SK-N-SH (cell line): ENCODE measurements around the gene PRKN. TPM values are rescaled to one million over a fixed set of nuclear protein-coding genes. Genes with fewer than 3 reads are reported as not detected.

Source experiments
- CTCF ChIA-PET: fragments of 300-600, 350-600 bp; formaldehyde crosslinking; extraction: SDS; loops from one replicate; lab custom pipeline; 2021; lab: Yijun Ruan, JAX
- POLR2A ChIA-PET: fragments of 350-600 bp; sonication (Branson Sonifier 250); formaldehyde crosslinking; extraction: SDS; loops from one replicate; lab custom pipeline; 2020; ENCODE audit warnings: antibody characterized with exemption, inconsistent platforms; lab: Yijun Ruan, JAX
- DNase-seq: peaks from one replicate; pipeline ENCODE4 v3.0.0; 2012
- H2AFZ ChIP-seq: fragments of 200-600 bp; sonication (generic); 2 replicates; pipeline ENCODE4 v1.8.1; 2016; ENCODE audit warnings: antibody characterized with exemption, mild to moderate bottlenecking, low read depth
- H3F3A ChIP-seq: fragments of 200-600 bp; sonication (generic); replicated peaks from 2 replicates; pipeline ENCODE3; 2016; ENCODE audit warnings: antibody characterized with exemption, mild to moderate bottlenecking; ENCODE audit not compliant: insufficient read depth
- H3K27ac ChIP-seq, 2 experiments: fragments of 200-500 bp in 1 of 2; fragments of 200-600 bp in 1 of 2; sonication (Bioruptor generic) in 1 of 2; sonication (generic), shearing (Covaris generic) in 1 of 2; 2 replicates each; pipeline versions ENCODE4 v1.5.1 to v1.6.1; 2014 to 2016; ENCODE audit warnings: low read depth in 2 of 2, inconsistent platforms in 1 of 2, low read length in 1 of 2, mild to moderate bottlenecking in 1 of 2, mixed read lengths in 1 of 2
- H3K27me3 ChIP-seq: fragments of 200-600 bp; sonication (generic), shearing (Covaris generic); 2 replicates; pipeline ENCODE4 v1.6.1; 2016; ENCODE audit warnings: mixed run types; ENCODE audit not compliant: insufficient read depth
- H3K36me3 ChIP-seq, 2 experiments: fragments of 200-500 bp in 1 of 2; fragments of 200-600 bp in 1 of 2; sonication (Bioruptor generic) in 1 of 2; sonication (generic) in 1 of 2; replicated peaks in 1 of 2; 2 replicates each; pipeline versions ENCODE3 to v1.5.1; 2014 to 2016; ENCODE audit warnings: low read length in 1 of 2, mild to moderate bottlenecking in 1 of 2; ENCODE audit not compliant: insufficient read depth in 2 of 2, control insufficient read depth in 1 of 2
- H3K4me1 ChIP-seq, 2 experiments: fragments of 200-500 bp in 1 of 2; fragments of 200-600 bp in 1 of 2; sonication (Bioruptor generic) in 1 of 2; sonication (generic), shearing (Covaris generic) in 1 of 2; 2 replicates each; pipeline versions ENCODE4 v1.5.1 to v1.6.1; 2014 to 2016; ENCODE audit warnings: low read depth in 1 of 2, low read length in 1 of 2, mixed run types in 1 of 2; ENCODE audit not compliant: insufficient read depth in 2 of 2, control insufficient read depth in 1 of 2
- H3K4me2 ChIP-seq: fragments of 200-600 bp; sonication (generic), shearing (Covaris generic); 2 replicates; pipeline ENCODE4 v1.6.1; 2017; ENCODE audit warnings: mixed run types
- H3K4me3 ChIP-seq, 2 experiments: fragments of 200-500 bp in 1 of 2; fragments of 200-600 bp in 1 of 2; sonication (Bioruptor generic) in 1 of 2; sonication (generic), shearing (Covaris generic) in 1 of 2; 2 replicates each; pipeline versions ENCODE4 v1.5.1 to v1.8.1; 2014 to 2016; ENCODE audit warnings: low read depth in 2 of 2, inconsistent platforms in 1 of 2, low read length in 1 of 2, mild to moderate bottlenecking in 1 of 2, mixed read lengths in 1 of 2, moderate library complexity in 1 of 2
- H3K79me2 ChIP-seq: fragments of 200-600 bp; sonication (generic); 2 replicates; pipeline ENCODE4 v1.8.1; 2017; ENCODE audit warnings: mild to moderate bottlenecking; ENCODE audit not compliant: insufficient read depth
- H3K9ac ChIP-seq: fragments of 200-600 bp; sonication (generic); 2 replicates; pipeline ENCODE4 v1.6.1; 2017; ENCODE audit warnings: mixed run types
- H3K9me2 ChIP-seq: fragments of 200-600 bp; sonication (generic); 2 replicates; pipeline ENCODE4 v1.6.1; 2017; ENCODE audit warnings: mixed run types
- H3K9me3 ChIP-seq: fragments of 200-600 bp; sonication (generic); 2 replicates; pipeline ENCODE4 v1.6.1; 2017; ENCODE audit warnings: mixed run types, mild to moderate bottlenecking, moderate library complexity
- H4K20me1 ChIP-seq: fragments of 200-600 bp; sonication (generic); 2 replicates; pipeline ENCODE4 v1.6.1; 2017; ENCODE audit warnings: mild to moderate bottlenecking, mixed run types; ENCODE audit not compliant: insufficient read depth
- CHD2 ChIP-seq: fragments of 150-350 bp; IDR thresholded peaks from 2 replicates; pipeline ENCODE4 v1.6.1; 2018; ENCODE audit warnings: low read length; ENCODE audit not compliant: partially characterized antibody
- CTCF ChIP-seq: fragments of 200-600 bp; sonication (generic); IDR thresholded peaks from 2 replicates; pipeline ENCODE4 v1.6.1; 2017; ENCODE audit warnings: antibody characterized with exemption, mild to moderate bottlenecking, moderate library complexity
- ELF1 ChIP-seq: IDR thresholded peaks from 2 replicates; pipeline ENCODE4 v1.4.0; 2012
- EP300 ChIP-seq, 2 experiments: IDR thresholded peaks; 2 replicates each; pipeline versions ENCODE4 v1.4.0 to v1.6.1; 2012; ENCODE audit warnings: borderline replicate concordance in 1 of 2, low read depth in 1 of 2, low read length in 1 of 2
- EZH2phosphoT487 ChIP-seq: fragments of 200-600 bp; sonication (generic); IDR thresholded peaks from 2 replicates; pipeline ENCODE4 v1.6.1; 2017; ENCODE audit warnings: low read depth, mixed run types, mild to moderate bottlenecking, antibody characterized with exemption, moderate library complexity, borderline replicate concordance
- FOSL2 ChIP-seq: IDR thresholded peaks from 2 replicates; pipeline ENCODE4 v1.4.0; 2012; ENCODE audit warnings: low read depth, mild to moderate bottlenecking, moderate library complexity, borderline replicate concordance
- FOXJ3 ChIP-seq: sonication (generic); formaldehyde crosslinking; IDR thresholded peaks from 2 replicates; pipeline ENCODE4 v1.5.1; 2020; ENCODE audit warnings: mild to moderate bottlenecking, missing genetic modification reagents
- IRF3 ChIP-seq: fragments of 150-350 bp; IDR thresholded peaks from 2 replicates; pipeline ENCODE4 v1.6.1; 2016; ENCODE audit warnings: mild to moderate bottlenecking, low read depth, low read length
- JUND ChIP-seq: IDR thresholded peaks from 2 replicates; pipeline ENCODE4 v1.4.0; 2012
- MEF2A ChIP-seq: IDR thresholded peaks from 2 replicates; pipeline ENCODE4 v1.4.0; 2012; ENCODE audit warnings: low read depth, borderline replicate concordance
- POLR2AphosphoS5 ChIP-seq: IDR thresholded peaks from 2 replicates; pipeline ENCODE4 v1.6.1; 2012; ENCODE audit warnings: low read depth, low read length
- RAD21 ChIP-seq: IDR thresholded peaks from 2 replicates; pipeline ENCODE4 v1.6.1; 2012; ENCODE audit warnings: mild to moderate bottlenecking, low read length
- RCOR1 ChIP-seq: fragments of 150-350 bp; IDR thresholded peaks from 2 replicates; pipeline ENCODE4 v1.6.1; 2017; ENCODE audit warnings: antibody characterized with exemption, low read length
- SIN3A ChIP-seq: IDR thresholded peaks from 2 replicates; pipeline ENCODE4 v1.6.1; 2012; ENCODE audit warnings: low read depth, mild to moderate bottlenecking, low read length, moderate library complexity, borderline replicate concordance
- TAF1 ChIP-seq: IDR thresholded peaks from 2 replicates; pipeline ENCODE4 v1.6.1; 2012; ENCODE audit warnings: low read depth, mild to moderate bottlenecking, low read length, moderate library complexity, borderline replicate concordance
- TCF12 ChIP-seq: IDR thresholded peaks from 2 replicates; pipeline ENCODE4 v1.4.0; 2012
- YY1 ChIP-seq: IDR thresholded peaks from 2 replicates; pipeline ENCODE4 v1.4.0; 2012; ENCODE audit warnings: low read depth, mild to moderate bottlenecking
- WGBS: methylation state at CpG from one replicate; pipeline ENCODE4 v1.1.6; 2017; ENCODE audit warnings: low lambda C conversion rate; 5-methylcytosine and 5-hydroxymethylcytosine counted together
- polyA plus RNA-seq, 3 experiments: library from polyadenylated mRNA; depleted of rRNA; stranded (reverse); fragments of >200 nt; gene quantifications; 2 replicates each; pipeline ENCODE4 v1.2.3, GENCODE V29; 2012
- TF ChIP-seq, protein P1 (sequence below): IDR thresholded peaks from 2 replicates; pipeline ENCODE4 v1.4.0; 2012; ENCODE audit warnings: low read depth, borderline replicate concordance
- TF ChIP-seq, protein P2 (sequence below): IDR thresholded peaks from 2 replicates; pipeline ENCODE4 v1.4.0; 2012; ENCODE audit warnings: low read depth, borderline replicate concordance
- TF ChIP-seq, protein P3 (sequence below): fragments of 150-350 bp; IDR thresholded peaks from 2 replicates; pipeline ENCODE4 v1.6.1; 2017; ENCODE audit warnings: antibody characterized with exemption, low read length, low read depth, borderline replicate concordance

PRKN gene
- polyA plus RNA-seq, 1 of the 3 experiments (the other 2 are of a cell fraction): 0.76 TPM

DNA sequence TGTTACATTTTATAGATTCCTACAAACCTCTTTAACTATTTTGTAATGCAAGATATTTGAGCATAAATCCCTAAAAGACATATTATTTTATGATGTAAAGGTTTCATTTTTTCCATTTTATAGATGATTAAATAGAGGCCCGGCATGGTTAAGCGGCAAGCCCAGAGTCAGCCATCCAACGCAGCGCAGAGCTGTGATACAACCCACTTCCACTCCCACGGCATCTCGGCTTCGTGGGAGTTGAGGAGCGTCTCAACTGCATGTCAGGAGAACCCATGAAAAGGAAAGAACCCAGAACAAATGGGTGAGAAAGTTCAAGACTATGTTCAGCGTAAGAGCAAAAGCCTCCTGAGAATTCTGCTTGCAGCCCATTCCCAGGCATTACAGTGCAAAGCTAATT lies 488.2 kb downstream of the PRKN start:
- peaks cover 4% of the 10 kb centered on the region for H3K9me3 ChIP-seq
- ChIA-PET POLR2A (no interaction called here), CTCF (no interaction called here)
- DNase-seq: no peak
- H3K27me3 ChIP-seq: no peaks in the 10 kb centered on the region
- no peak overlapping the region for H3K27ac ChIP-seq
- peaks cover 0 to 3% of the 10 kb centered on the region in 2 experiments; a peak in 1 of 4 replicates for H3K4me1 ChIP-seq
- no peaks in the 10 kb centered on the region for H3K79me2 ChIP-seq
- H4K20me1 ChIP-seq: no peaks in the 10 kb centered on the region
- H3K4me2 ChIP-seq: no peak overlapping the region
- H3K9me2 ChIP-seq: no peaks in the 10 kb centered on the region
- H3F3A ChIP-seq: no peaks in the 10 kb centered on the region
- no peak overlapping the region for H3K4me3 ChIP-seq
- TF ChIP-seq RCOR1: no peak
- TF ChIP-seq ELF1: no peak
- no peak for TF ChIP-seq JUND
- no peak for TF ChIP-seq CTCF
- TF ChIP-seq IRF3: no peak
- no peak for TF ChIP-seq EP300 (IDR thresholded peaks at IDR 0.05; ENCODE audit: borderline replicate concordance in 1 of 2, low read depth in 1 of 2, low read length in 1 of 2)
- TF ChIP-seq, protein P1, sequence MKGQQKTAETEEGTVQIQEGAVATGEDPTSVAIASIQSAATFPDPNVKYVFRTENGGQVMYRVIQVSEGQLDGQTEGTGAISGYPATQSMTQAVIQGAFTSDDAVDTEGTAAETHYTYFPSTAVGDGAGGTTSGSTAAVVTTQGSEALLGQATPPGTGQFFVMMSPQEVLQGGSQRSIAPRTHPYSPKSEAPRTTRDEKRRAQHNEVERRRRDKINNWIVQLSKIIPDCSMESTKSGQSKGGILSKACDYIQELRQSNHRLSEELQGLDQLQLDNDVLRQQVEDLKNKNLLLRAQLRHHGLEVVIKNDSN: no peak
- no peak overlapping the region for H3K9ac ChIP-seq
- WGBS: 65% methylated on average over 9 of the region's 9 CpGs
- no peaks in the 10 kb centered on the region for H3K36me3 ChIP-seq
- H2AFZ ChIP-seq: no peak overlapping the region

- Histone ChIP-seq H2AFZ (no peak overlapping the region), H3K79me2 (no peaks in the 10 kb centered on the region), H3K4me1 (peaks cover 0 to 3% of the 10 kb centered on the region in 2 experiments; a peak in 1 of 4 replicates), H3K9me2 (no peaks in the 10 kb centered on the region), H3K4me3 (no peak overlapping the region), H3K27me3 (no peaks in the 10 kb centered on the region), H3F3A (no peaks in the 10 kb centered on the region), H3K9me3 (peaks cover 4% of the 10 kb centered on the region), H3K36me3 (no peaks in the 10 kb centered on the region), H4K20me1 (no peaks in the 10 kb centered on the region), H3K4me2 (no peak overlapping the region), H3K27ac (no peak overlapping the region), H3K9ac (no peak overlapping the region)
- ChIA-PET CTCF (no interaction called here), POLR2A (no interaction called here)
- no peak for DNase-seq
- 58% methylated on average over 8 of the region's 8 CpGs for WGBS
- TF ChIP-seq FOSL2: no peak
- no peak for TF ChIP-seq TCF12
- TF ChIP-seq EP300 (IDR thresholded peaks at IDR 0.05; ENCODE audit: borderline replicate concordance in 1 of 2, low read depth in 1 of 2, low read length in 1 of 2): no peak
- TF ChIP-seq EZH2phosphoT487: no peak
- no peak for TF ChIP-seq POLR2AphosphoS5
- TF ChIP-seq, protein P2, sequence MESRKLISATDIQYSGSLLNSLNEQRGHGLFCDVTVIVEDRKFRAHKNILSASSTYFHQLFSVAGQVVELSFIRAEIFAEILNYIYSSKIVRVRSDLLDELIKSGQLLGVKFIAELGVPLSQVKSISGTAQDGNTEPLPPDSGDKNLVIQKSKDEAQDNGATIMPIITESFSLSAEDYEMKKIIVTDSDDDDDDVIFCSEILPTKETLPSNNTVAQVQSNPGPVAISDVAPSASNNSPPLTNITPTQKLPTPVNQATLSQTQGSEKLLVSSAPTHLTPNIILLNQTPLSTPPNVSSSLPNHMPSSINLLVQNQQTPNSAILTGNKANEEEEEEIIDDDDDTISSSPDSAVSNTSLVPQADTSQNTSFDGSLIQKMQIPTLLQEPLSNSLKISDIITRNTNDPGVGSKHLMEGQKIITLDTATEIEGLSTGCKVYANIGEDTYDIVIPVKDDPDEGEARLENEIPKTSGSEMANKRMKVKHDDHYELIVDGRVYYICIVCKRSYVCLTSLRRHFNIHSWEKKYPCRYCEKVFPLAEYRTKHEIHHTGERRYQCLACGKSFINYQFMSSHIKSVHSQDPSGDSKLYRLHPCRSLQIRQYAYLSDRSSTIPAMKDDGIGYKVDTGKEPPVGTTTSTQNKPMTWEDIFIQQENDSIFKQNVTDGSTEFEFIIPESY: no peak
- TF ChIP-seq RCOR1: no peak
- TF ChIP-seq CHD2: no peak
- TF ChIP-seq, protein P1: no peak
- no peak for TF ChIP-seq TAF1
- TF ChIP-seq SIN3A: no peak
- no peak for TF ChIP-seq FOXJ3 (CRISPR knock-in tag)
- TF ChIP-seq, protein P3, sequence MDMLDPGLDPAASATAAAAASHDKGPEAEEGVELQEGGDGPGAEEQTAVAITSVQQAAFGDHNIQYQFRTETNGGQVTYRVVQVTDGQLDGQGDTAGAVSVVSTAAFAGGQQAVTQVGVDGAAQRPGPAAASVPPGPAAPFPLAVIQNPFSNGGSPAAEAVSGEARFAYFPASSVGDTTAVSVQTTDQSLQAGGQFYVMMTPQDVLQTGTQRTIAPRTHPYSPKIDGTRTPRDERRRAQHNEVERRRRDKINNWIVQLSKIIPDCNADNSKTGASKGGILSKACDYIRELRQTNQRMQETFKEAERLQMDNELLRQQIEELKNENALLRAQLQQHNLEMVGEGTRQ: no peak
- no peak for TF ChIP-seq ELF1
- TF ChIP-seq RAD21: no peak
- TF ChIP-seq YY1: no peak
- TF ChIP-seq MEF2A: no peak
These were observed 488.9 kb downstream of the PRKN start for GRCh38 chr6:162238675-162239074.
